Activated CD8-positive, alpha-beta memory T cell treated with anti-CD3 and anti-CD28 coated beads, Interleukin-2, amount 10 ng/mL, durations not matched to agents 7 days and 5 days (primary cell): ENCODE results near the gene GTPBP8. TPM values are rescaled to one million over a fixed set of nuclear protein-coding genes. Genes with fewer than 3 reads are reported as not detected.

ENCODE experiments used
- ATAC-seq: fragments of 150-1000 bp; cut with Tn5 transposase; one replicate; pipeline ENCODE4 v1.10.0; 2021; ENCODE audit warnings: moderate library complexity
- CTCF ChIA-PET: fragments of 350-600 bp; sonication (Branson Sonifier 250); formaldehyde crosslinking; loops from one replicate; lab custom pipeline; 2021; ENCODE audit warnings: antibody characterized with exemption; lab: Charles Lee
- DNase-seq: peaks from one replicate; pipeline ENCODE4 v3.0.0-alpha.2; 2020
- H3K27ac Mint-ChIP-seq: one replicate; pipeline ENCODE4 v1.8.0; 2021; ENCODE audit warnings: mild to moderate bottlenecking, mixed read lengths
- H3K27me3 Mint-ChIP-seq: one replicate; pipeline ENCODE4 v1.8.0; 2021; ENCODE audit warnings: mixed read lengths
- H3K36me3 Mint-ChIP-seq: one replicate; pipeline ENCODE4 v1.8.0; 2021; ENCODE audit warnings: mild to moderate bottlenecking, mixed read lengths
- H3K4me1 Mint-ChIP-seq: one replicate; pipeline ENCODE4 v1.8.0; 2021; ENCODE audit warnings: mixed read lengths
- H3K4me3 Mint-ChIP-seq: one replicate; pipeline ENCODE4 v1.8.0; 2021; ENCODE audit warnings: mild to moderate bottlenecking, moderate library complexity, mixed read lengths
- H3K9me3 Mint-ChIP-seq: one replicate; pipeline ENCODE4 v1.8.0; 2022; ENCODE audit warnings: low read depth, mixed read lengths
- total RNA-seq, 2 experiments: library from RNA; stranded (reverse); gene quantifications; one replicate each; pipeline ENCODE4 v1.2.3, GENCODE V29; 2021

The GTPBP8 gene
- total RNA-seq, 2 experiments from 2014 or later: 24.6 to 25.3 TPM

- DNase-seq (no peak), ATAC-seq (no peak)
- no peaks in the 10 kb centered on the region for H3K27me3 Mint-ChIP-seq
- H3K9me3 Mint-ChIP-seq: no peaks in the 10 kb centered on the region
- H3K27ac Mint-ChIP-seq: peak overlapping the region; percentile 96
- CTCF ChIA-PET: interaction anchor here (0.9 to 2.0 kb wide), 4 partner anchors 12 to 272 kb away, joined by 3 to 9 read pairs (median 3); a partner anchor contains a TSS
- peaks cover 54% of the 10 kb centered on the region for H3K4me1 Mint-ChIP-seq
- H3K4me3 Mint-ChIP-seq: peak overlapping the region; percentile 71
- H3K36me3 Mint-ChIP-seq: peaks cover 63% of the 10 kb centered on the region
Measured at GRCh38 chr3:113006359-113007056, 15.7 kb downstream of the GTPBP8 start.

- Mint-ChIP-seq H3K36me3 (peaks cover 68% of the 10 kb centered on the region), H3K4me1 (peaks cover 46% of the 10 kb centered on the region), H3K4me3 (no peak overlapping the region), H3K27ac (no peak overlapping the region), H3K9me3 (no peaks in the 10 kb centered on the region), H3K27me3 (no peaks in the 10 kb centered on the region)
- CTCF ChIA-PET: interaction anchor here (1.0 to 3.0 kb wide), 5 partner anchors 11 to 426 kb away, joined by 3 to 8 read pairs (median 6); partner anchors contain the start of gene GTPBP8
- ATAC-seq: no peak
- DNase-seq: no peak
Measured at GRCh38 chr3:113008117-113008516, 17.3 kb downstream of the GTPBP8 start.

GRCh38 chr3:113013593-113013992, 22.8 kb downstream of the GTPBP8 start:
- no peak for ATAC-seq
- H3K36me3 Mint-ChIP-seq: peaks cover 65% of the 10 kb centered on the region
- peaks cover 45% of the 10 kb centered on the region for H3K4me1 Mint-ChIP-seq
- H3K27me3 Mint-ChIP-seq: no peaks in the 10 kb centered on the region
- no peaks in the 10 kb centered on the region for H3K9me3 Mint-ChIP-seq
- no peak overlapping the region for H3K4me3 Mint-ChIP-seq
- CTCF ChIA-PET: interaction anchor here (0.6 to 1.4 kb wide), 4 partner anchors 12 to 39 kb away, joined by 3 to 5 read pairs (median 4); partner anchors contain the start of gene CD200R1
- DNase-seq: no peak
- no peak overlapping the region for H3K27ac Mint-ChIP-seq

- no peaks in the 10 kb centered on the region for H3K9me3 Mint-ChIP-seq
- H3K27ac Mint-ChIP-seq: peak overlapping the region; percentile 90
- CTCF ChIA-PET: interaction anchor here (0.7 to 2.0 kb wide), 7 partner anchors 9 to 284 kb away, joined by 3 to 9 read pairs (median 4); partner anchors contain the start of gene GTPBP8
- DNase-seq: no peak
- H3K36me3 Mint-ChIP-seq: peaks cover 35% of the 10 kb centered on the region
- ATAC-seq: no peak
- peaks cover 48% of the 10 kb centered on the region for H3K4me1 Mint-ChIP-seq
- peak overlapping the region; percentile 91 for H3K4me3 Mint-ChIP-seq
- H3K27me3 Mint-ChIP-seq: no peaks in the 10 kb centered on the region
Measured at GRCh38 chr3:113018536-113019181, 27.9 kb downstream of the GTPBP8 start.

GRCh38 chr3:113019182-113020137, 28.7 kb downstream of the GTPBP8 start:
- H3K9me3 Mint-ChIP-seq: no peaks in the 10 kb centered on the region
- ATAC-seq: peak; percentile 96
- peak overlapping the region; percentile 91 for H3K4me3 Mint-ChIP-seq
- H3K36me3 Mint-ChIP-seq: peaks cover 30% of the 10 kb centered on the region
- H3K4me1 Mint-ChIP-seq: peaks cover 43% of the 10 kb centered on the region
- H3K27me3 Mint-ChIP-seq: no peaks in the 10 kb centered on the region
- CTCF ChIA-PET: interaction anchor here (1.0 to 2.0 kb wide), 6 partner anchors 10 to 285 kb away, joined by 3 to 9 read pairs (median 6); no protein-coding TSS in a partner anchor
- peak overlapping the region; percentile 90 for H3K27ac Mint-ChIP-seq
- DNase-seq: peak; percentile 92

- CTCF ChIA-PET: interaction anchor here (1.0 to 1.9 kb wide), 3 partner anchors 14 to 443 kb away, joined by 3 to 7 read pairs (median 3); no protein-coding TSS in a partner anchor
- Mint-ChIP-seq H3K27ac (no peak overlapping the region), H3K4me3 (no peak overlapping the region), H3K4me1 (peaks cover 33% of the 10 kb centered on the region), H3K27me3 (no peaks in the 10 kb centered on the region), H3K9me3 (no peaks in the 10 kb centered on the region), H3K36me3 (peaks cover 14% of the 10 kb centered on the region)
- no peak for DNase-seq
- ATAC-seq: no peak
Measured at GRCh38 chr3:113021471-113021870, 30.7 kb downstream of the GTPBP8 start.

- DNase-seq: no peak
- CTCF ChIA-PET: interaction anchor here (0.6 to 3.1 kb wide), 6 partner anchors 11 to 299 kb away, joined by 3 to 11 read pairs (median 5); no protein-coding TSS in a partner anchor
- Mint-ChIP-seq H3K4me1 (no peaks in the 10 kb centered on the region), H3K36me3 (no peaks in the 10 kb centered on the region), H3K27me3 (no peaks in the 10 kb centered on the region), H3K4me3 (no peak overlapping the region), H3K9me3 (no peaks in the 10 kb centered on the region), H3K27ac (no peak overlapping the region)
- no peak for ATAC-seq
Measured at GRCh38 chr3:113034011-113034410, 43.2 kb downstream of the GTPBP8 start.

- Mint-ChIP-seq H3K4me3 (no peak overlapping the region), H3K27ac (no peak overlapping the region), H3K27me3 (no peaks in the 10 kb centered on the region), H3K36me3 (no peaks in the 10 kb centered on the region), H3K9me3 (no peaks in the 10 kb centered on the region), H3K4me1 (no peaks in the 10 kb centered on the region)
- CTCF ChIA-PET: interaction anchor here (0.8 to 3.1 kb wide), 15 partner anchors 10 to 702 kb away, joined by 3 to 12 read pairs (median 5); partner anchors contain the start of gene CD200
- DNase-seq (peak; percentile 45), ATAC-seq (peak; percentile 84)
Measured at GRCh38 chr3:113035387-113035982, 44.7 kb downstream of the GTPBP8 start.

- Mint-ChIP-seq H3K4me3 (no peak overlapping the region), H3K27ac (no peak overlapping the region), H3K27me3 (no peaks in the 10 kb centered on the region), H3K36me3 (no peaks in the 10 kb centered on the region), H3K9me3 (no peaks in the 10 kb centered on the region), H3K4me1 (no peaks in the 10 kb centered on the region)
- CTCF ChIA-PET: no interaction called here
- ATAC-seq (no peak), DNase-seq (no peak)
Measured at GRCh38 chr3:113038328-113038727, 47.5 kb downstream of the GTPBP8 start.

- Mint-ChIP-seq H3K36me3 (no peaks in the 10 kb centered on the region), H3K27me3 (no peaks in the 10 kb centered on the region), H3K27ac (no peak overlapping the region), H3K4me1 (no peaks in the 10 kb centered on the region), H3K9me3 (no peaks in the 10 kb centered on the region), H3K4me3 (no peak overlapping the region)
- ATAC-seq: no peak
- no peak for DNase-seq
- CTCF ChIA-PET: no interaction called here
Measured at GRCh38 chr3:113039546-113039945, 48.8 kb downstream of the GTPBP8 start.

GRCh38 chr3:113040231-113040630, 49.4 kb downstream of the GTPBP8 start:
- H3K27ac Mint-ChIP-seq: no peak overlapping the region
- ATAC-seq (no peak), DNase-seq (no peak)
- CTCF ChIA-PET: no interaction called here
- H3K4me1 Mint-ChIP-seq: no peaks in the 10 kb centered on the region
- H3K9me3 Mint-ChIP-seq: peaks cover under 1% of the 10 kb centered on the region
- H3K27me3 Mint-ChIP-seq: no peaks in the 10 kb centered on the region
- H3K36me3 Mint-ChIP-seq: peaks cover 3% of the 10 kb centered on the region
- no peak overlapping the region for H3K4me3 Mint-ChIP-seq

- H3K9me3 Mint-ChIP-seq: peaks cover 2% of the 10 kb centered on the region
- H3K27me3 Mint-ChIP-seq: no peaks in the 10 kb centered on the region
- ATAC-seq (no peak), DNase-seq (no peak)
- CTCF ChIA-PET: no interaction called here
- H3K36me3 Mint-ChIP-seq: peaks cover 7% of the 10 kb centered on the region
- H3K4me1 Mint-ChIP-seq: no peaks in the 10 kb centered on the region
- H3K27ac Mint-ChIP-seq: no peak overlapping the region
- H3K4me3 Mint-ChIP-seq: no peak overlapping the region
Measured at GRCh38 chr3:113043686-113044085, 52.9 kb downstream of the GTPBP8 start.
